ENCODE results near the gene TMC2.
"Not testable (repeated sequence)": the region's sequence is repeated elsewhere in the genome, so short reads cannot be mapped to it uniquely, and the experiment has no call there.

DNA sequence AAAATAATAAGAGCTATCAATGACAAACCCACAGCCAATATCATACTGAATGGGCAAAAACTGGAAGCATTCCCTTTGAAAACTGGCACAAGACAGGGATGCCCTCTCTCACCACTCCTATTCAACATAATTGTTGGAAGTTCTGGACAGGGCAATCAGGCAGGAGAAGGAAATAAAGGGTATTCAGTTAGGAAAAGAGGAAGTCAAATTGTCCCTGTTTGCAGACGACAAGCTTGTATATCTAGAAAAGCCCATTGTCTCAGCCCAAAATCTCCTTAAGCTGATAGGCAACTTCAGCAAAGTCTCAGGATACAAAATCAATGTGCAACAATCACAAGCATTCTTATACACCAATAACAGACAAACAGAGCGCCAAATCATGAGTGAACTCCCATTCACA lies 31.6 kb upstream of the TMC2 start:
- TF ChIP-seq POLR2A (IDR thresholded peaks at IDR 0.05; ENCODE audit: low read length); GATA1 (IDR thresholded peaks at IDR 0.05; ENCODE audit: low read depth, low read length): not testable (repeated sequence)

Data from erythroblast (primary cell).